Natural killer cell (primary cell): Measurements from ENCODE around the gene NAPEPLD. TPM values are rescaled to one million over a fixed set of nuclear protein-coding genes. Genes with fewer than 3 reads are reported as not detected.

Source experiments
- ATAC-seq, 3 donors: fragments of 150-1000 bp in 2 of 3; fragments of 200-7000 bp in 1 of 3; cut with Tn5 transposase; 1 replicate in 1 of 3; 2 replicates in 2 of 3; pipeline ENCODE4 v1.10.0; 2021; ENCODE audit warnings: mild to moderate bottlenecking in 2 of 3, moderate library complexity in 2 of 3
- DNase-seq, 2 donors: peaks; one replicate each; pipeline versions ENCODE4 v3.0.0 to v3.0.0-alpha.2; 2013 to 2021; ENCODE audit warnings: mixed read lengths in 1 of 2
- H3K27ac ChIP-seq: one replicate; pipeline ENCODE4 v1.5.1; 2013; ENCODE audit warnings: mild to moderate bottlenecking, low read length
- H3K27me3 ChIP-seq: one replicate; pipeline ENCODE4 v1.6.1; 2013; ENCODE audit warnings: low read length; ENCODE audit not compliant: control insufficient read depth, insufficient read depth
- H3K36me3 ChIP-seq: one replicate; pipeline ENCODE4 v1.6.1; 2013; ENCODE audit warnings: low read length; ENCODE audit not compliant: control insufficient read depth, insufficient read depth
- H3K4me1 ChIP-seq: one replicate; pipeline ENCODE4 v1.6.1; 2013; ENCODE audit warnings: low read length; ENCODE audit not compliant: control insufficient read depth, insufficient read depth
- H3K4me3 ChIP-seq: one replicate; pipeline ENCODE4 v1.5.1; 2013; ENCODE audit warnings: low read length
- H3K9me3 ChIP-seq: one replicate; pipeline ENCODE4 v1.6.1; 2013; ENCODE audit warnings: low read length; ENCODE audit not compliant: control insufficient read depth, insufficient read depth
- H3K27ac Mint-ChIP-seq, 2 donors: one replicate each; pipeline ENCODE4 v1.8.0; 2022; ENCODE audit warnings: mild to moderate bottlenecking in 2 of 2, mixed read lengths in 2 of 2, moderate library complexity in 1 of 2
- H3K27me3 Mint-ChIP-seq, 2 donors: one replicate each; pipeline ENCODE4 v1.8.0; 2022; ENCODE audit warnings: low read depth in 2 of 2, mixed read lengths in 2 of 2
- H3K36me3 Mint-ChIP-seq: one replicate; pipeline ENCODE4 v1.8.0; 2022; ENCODE audit warnings: mixed read lengths
- H3K4me1 Mint-ChIP-seq, 2 donors: one replicate each; pipeline ENCODE4 v1.8.0; 2022; ENCODE audit warnings: mixed read lengths in 2 of 2
- H3K4me3 Mint-ChIP-seq: one replicate; pipeline ENCODE4 v1.8.0; 2022; ENCODE audit warnings: mild to moderate bottlenecking, moderate library complexity, mixed read lengths
- H3K9me3 Mint-ChIP-seq, 2 donors: one replicate each; pipeline ENCODE4 v1.8.0; 2022; ENCODE audit warnings: mixed read lengths in 2 of 2
- CTCF ChIP-seq: fragments of 200-600 bp; IDR thresholded peaks from one replicate; pipeline ENCODE4 v1.8.0; 2022; ENCODE audit warnings: antibody characterized with exemption
- WGBS: methylation state at CpG from one replicate; pipeline ENCODE4 v1.1.7; 2013; ENCODE audit warnings: missing lambda C conversion rate; ENCODE audit not compliant: insufficient coverage; 5-methylcytosine and 5-hydroxymethylcytosine counted together
- intact Hi-C: fragments of 100-400 bp; cut with micrococcal nuclease; formaldehyde crosslinking; loops from one replicate; pipeline ENCODE4 v1.14.2; 2022
- total RNA-seq, 4 donors: library from RNA; stranded (reverse); fragments of 120-200 nt in 1 of 4; gene quantifications; one replicate each; pipeline versions ENCODE4 v1.2.3 to v1.2.4, GENCODE V29; 2013 to 2022

The NAPEPLD gene
- total RNA-seq, 3 donors from 2014 or later (not counting 1 experiment from before 2014, with no cell fraction given), result 5.3 to 6.7 (median 5.9) TPM

DNA sequence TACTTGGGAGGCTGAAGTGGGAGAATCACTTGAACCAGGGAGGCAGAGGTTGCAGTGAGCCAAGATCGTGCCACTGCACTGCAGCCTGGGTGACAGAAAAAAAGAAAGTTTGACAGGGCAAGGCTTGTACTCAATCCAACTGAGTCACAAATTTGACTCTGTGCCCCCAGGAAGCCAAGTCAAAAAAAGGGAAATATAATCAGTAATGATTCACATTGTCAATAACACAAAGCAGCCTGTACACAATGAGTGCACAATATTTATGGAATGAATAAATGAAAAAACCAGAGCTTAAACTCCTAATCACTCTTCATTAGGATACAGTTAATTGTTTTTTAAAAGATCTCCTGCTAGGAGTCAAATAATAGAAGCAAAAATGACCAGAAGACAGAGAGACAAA is 6.4 kb downstream of the NAPEPLD start:
- H3K4me1 ChIP-seq, result no peaks in the 10 kb centered on the region
- no peak for ATAC-seq
- no peak overlapping the region for H3K27ac Mint-ChIP-seq
- H3K36me3 ChIP-seq, result no peaks in the 10 kb centered on the region
- intact Hi-C loops, result no loop called here
- TF ChIP-seq CTCF, result no peak
- WGBS, result 100% methylated on average over 1 of the region's 1 CpG
- H3K4me1 Mint-ChIP-seq, result peaks cover 15 to 20% of the 10 kb centered on the region in 2 donors
- DNase-seq, result no peak
- H3K27me3 ChIP-seq, result no peaks in the 10 kb centered on the region
- H3K4me3 ChIP-seq, result no peak overlapping the region
- no peak overlapping the region for H3K27ac ChIP-seq
- H3K36me3 Mint-ChIP-seq, result no peaks in the 10 kb centered on the region
- H3K27me3 Mint-ChIP-seq, result no peaks in the 10 kb centered on the region
- H3K9me3 ChIP-seq, result no peaks in the 10 kb centered on the region
- no peak overlapping the region for H3K4me3 Mint-ChIP-seq
- H3K9me3 Mint-ChIP-seq, result no peaks in the 10 kb centered on the region

DNA sequence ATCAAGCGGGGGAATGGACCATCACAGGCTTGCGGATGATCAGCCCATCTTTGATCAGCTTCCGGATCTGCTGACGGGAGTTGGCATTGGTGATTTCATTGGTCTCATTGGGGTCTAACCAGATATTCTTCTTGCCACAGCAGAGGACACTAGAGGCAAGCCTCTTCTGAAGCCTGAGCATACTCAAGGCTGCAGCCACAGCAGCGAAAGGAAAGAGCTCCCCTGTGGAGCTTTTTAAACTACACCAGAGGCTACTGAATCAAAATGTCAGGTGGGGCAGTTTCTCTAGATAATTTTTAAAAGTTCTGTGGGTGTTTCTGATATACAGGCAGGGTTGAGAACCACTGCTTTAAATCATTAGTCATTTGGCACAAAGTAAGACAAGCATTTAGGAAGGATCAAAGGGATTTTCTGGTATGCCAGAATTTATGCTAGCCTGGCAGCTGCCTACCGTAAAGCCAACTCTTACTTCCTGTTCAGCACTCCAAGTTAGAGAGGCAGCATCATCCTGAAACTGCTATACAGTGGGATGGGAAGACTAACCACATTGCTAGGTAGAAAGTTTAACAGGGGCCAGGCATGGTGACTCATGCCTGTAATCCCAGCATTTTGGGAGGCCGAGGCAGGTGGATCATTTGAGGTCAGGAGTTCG is 7.0 kb downstream of the NAPEPLD start:
- WGBS, result 95% methylated on average over 8 of the region's 8 CpGs
- H3K9me3 ChIP-seq, result no peaks in the 10 kb centered on the region
- ATAC-seq (no peak), DNase-seq (no peak)
- H3K27me3 Mint-ChIP-seq, result no peaks in the 10 kb centered on the region
- no peak overlapping the region for H3K4me3 ChIP-seq
- H3K27ac ChIP-seq, result no peak overlapping the region
- no peak for TF ChIP-seq CTCF
- peaks cover 9 to 14% of the 10 kb centered on the region in 2 donors for H3K4me1 Mint-ChIP-seq
- H3K9me3 Mint-ChIP-seq, result no peaks in the 10 kb centered on the region
- no peak overlapping the region for H3K4me3 Mint-ChIP-seq
- H3K36me3 ChIP-seq, result no peaks in the 10 kb centered on the region
- H3K27me3 ChIP-seq, result no peaks in the 10 kb centered on the region
- intact Hi-C loops, result no loop called here
- H3K27ac Mint-ChIP-seq, result no peak overlapping the region
- H3K36me3 Mint-ChIP-seq, result no peaks in the 10 kb centered on the region
- no peaks in the 10 kb centered on the region for H3K4me1 ChIP-seq

GRCh38 chr7:103140685-103141084 is 8.2 kb downstream of the NAPEPLD start:
- Histone ChIP-seq H3K36me3 (no peaks in the 10 kb centered on the region), H3K9me3 (no peaks in the 10 kb centered on the region), H3K27ac (no peak overlapping the region), H3K4me1 (no peaks in the 10 kb centered on the region), H3K27me3 (no peaks in the 10 kb centered on the region), H3K4me3 (no peak overlapping the region)
- Mint-ChIP-seq H3K36me3 (no peaks in the 10 kb centered on the region), H3K9me3 (no peaks in the 10 kb centered on the region), H3K4me3 (no peak overlapping the region), H3K27me3 (no peaks in the 10 kb centered on the region), H3K27ac (no peak overlapping the region), H3K4me1 (peaks cover 0 to 7% of the 10 kb centered on the region in 2 donors)
- no peak for TF ChIP-seq CTCF
- DNase-seq, result no peak
- ATAC-seq, result no peak
- 88% methylated on average over 2 of the region's 2 CpGs for WGBS
- intact Hi-C loops, result no loop called here

- Histone ChIP-seq H3K27me3 (no peaks in the 10 kb centered on the region), H3K9me3 (no peaks in the 10 kb centered on the region), H3K27ac (no peak overlapping the region), H3K4me1 (no peaks in the 10 kb centered on the region), H3K4me3 (no peak overlapping the region), H3K36me3 (no peaks in the 10 kb centered on the region)
- no peak for TF ChIP-seq CTCF
- Mint-ChIP-seq H3K27me3 (no peaks in the 10 kb centered on the region), H3K36me3 (no peaks in the 10 kb centered on the region), H3K4me1 (peaks cover 0 to 5% of the 10 kb centered on the region in 2 donors), H3K27ac (no peak overlapping the region), H3K4me3 (no peak overlapping the region), H3K9me3 (no peaks in the 10 kb centered on the region)
- ATAC-seq (no peak), DNase-seq (no peak)
- WGBS, result 92% methylated on average over 2 of the region's 2 CpGs
- intact Hi-C loops, result no loop called here
These were observed 8.8 kb downstream of the NAPEPLD start for GRCh38 chr7:103140061-103140460.
